ENCODE results near the gene CNTNAP2. TPM values are rescaled to one million over a fixed set of nuclear protein-coding genes. Genes with fewer than 3 reads are reported as not detected.

Gene CNTNAP2
- total and polyA plus RNA-seq, 8 donors, result 0.09 to 1.1 (median 0.38) TPM

- Histone ChIP-seq H3K36me3 (no peaks in the 10 kb centered on the region), H3K4me3 (no peak overlapping the region), H3K27ac (no peak overlapping the region), H3K27me3 (no peaks in the 10 kb centered on the region), H3K9me3 (no peaks in the 10 kb centered on the region), H3K4me1 (no peaks in the 10 kb centered on the region)
- ATAC-seq (no peak), DNase-seq (no peak), FAIRE-seq (no peak)
- WGBS, 2 donors, result 63 to 65% methylated on average over 5 of the region's 5 CpGs
- intact Hi-C loops (cut with DNase I), result no loop called here
- TF ChIP-seq CTCF (IDR thresholded peaks at IDR 0.05), result no peak
These were observed 844.3 kb downstream of the CNTNAP2 start for GRCh38 chr7:146960773-146961391.

- no peaks in the 10 kb centered on the region for H3K4me1 ChIP-seq
- H3K4me3 ChIP-seq, result no peak overlapping the region
- no peak for TF ChIP-seq CTCF (IDR thresholded peaks at IDR 0.05)
- DNase-seq (no peak), FAIRE-seq (no peak), ATAC-seq (peak in 1 of 4 donors; percentile 39)
- 75 to 80% methylated on average over 4 of the region's 4 CpGs for WGBS, 2 donors
- no peak overlapping the region for H3K27ac ChIP-seq
- intact Hi-C loops (cut with DNase I), result no loop called here
- no peaks in the 10 kb centered on the region for H3K9me3 ChIP-seq
- H3K27me3 ChIP-seq, result no peaks in the 10 kb centered on the region
- H3K36me3 ChIP-seq, result no peaks in the 10 kb centered on the region
These were observed 845.0 kb downstream of the CNTNAP2 start for GRCh38 chr7:146961617-146962016.

GRCh38 chr7:146966274-146966673 lies 849.7 kb downstream of the CNTNAP2 start:
- H3K27me3 ChIP-seq, result no peaks in the 10 kb centered on the region
- no peak for TF ChIP-seq CTCF (IDR thresholded peaks at IDR 0.05)
- 92 to 98% methylated on average over 3 of the region's 3 CpGs for WGBS, 2 donors
- H3K27ac ChIP-seq, result no peak overlapping the region
- H3K4me3 ChIP-seq, result no peak overlapping the region
- FAIRE-seq, result no peak
- H3K4me1 ChIP-seq, result no peaks in the 10 kb centered on the region
- no peak for ATAC-seq
- no peaks in the 10 kb centered on the region for H3K9me3 ChIP-seq
- no peaks in the 10 kb centered on the region for H3K36me3 ChIP-seq
- intact Hi-C loops (cut with DNase I), result no loop called here
- no peak for DNase-seq

- intact Hi-C loops (cut with DNase I), result no loop called here
- Histone ChIP-seq H3K27me3 (no peaks in the 10 kb centered on the region), H3K36me3 (no peaks in the 10 kb centered on the region), H3K9me3 (no peaks in the 10 kb centered on the region), H3K4me3 (no peak overlapping the region), H3K4me1 (no peaks in the 10 kb centered on the region), H3K27ac (no peak overlapping the region)
- peak in 2 of 4 donors; percentile 60 to 79 for ATAC-seq
- WGBS, 2 donors, result 72 to 75% methylated on average over 2 of the region's 2 CpGs
- no peak for FAIRE-seq
- DNase-seq, result no peak
- TF ChIP-seq CTCF (IDR thresholded peaks at IDR 0.05), result no peak
These were observed 865.9 kb downstream of the CNTNAP2 start for GRCh38 chr7:146982482-146982881.

- H3K4me3 ChIP-seq, result no peak overlapping the region
- TF ChIP-seq CTCF (IDR thresholded peaks at IDR 0.05), result no peak
- WGBS, 2 donors, result 70 to 76% methylated on average over 5 of the region's 5 CpGs
- no peaks in the 10 kb centered on the region for H3K9me3 ChIP-seq
- intact Hi-C loops (cut with DNase I), result no loop called here
- DNase-seq (no peak), ATAC-seq (no peak), FAIRE-seq (no peak)
- no peaks in the 10 kb centered on the region for H3K36me3 ChIP-seq
- no peaks in the 10 kb centered on the region for H3K4me1 ChIP-seq
- H3K27me3 ChIP-seq, result no peaks in the 10 kb centered on the region
- no peak overlapping the region for H3K27ac ChIP-seq
These were observed 875.0 kb downstream of the CNTNAP2 start for GRCh38 chr7:146991596-146991995.
